HG03469 (cell line): ENCODE results near the gene C1orf185.
"Not testable (repeated sequence)": the region's sequence is repeated elsewhere in the genome, so short reads cannot be mapped to it uniquely, and the experiment has no call there.

Experiments used
- ATAC-seq: cut with Tn5 transposase; IDR thresholded peaks from one replicate; pipeline ENCODE4 v1.9.1; 2021; ENCODE audit warnings: mild to moderate bottlenecking, moderate library complexity, moderate number of reproducible peaks; ENCODE audit not compliant: unreplicated experiment

C1orf185 gene

GRCh38 chr1:51101976-51102375, at the start of gene C1orf185:
Gene C1orf185, plus strand, starts transcription at chr1:51102228. Its CDS starts 6 bp downstream, at chr1:51102234.
- ATAC-seq: no peak

- no peak for ATAC-seq
Observed at GRCh38 chr1:51058858-51059257, 43.2 kb upstream of the C1orf185 start.

GRCh38 chr1:51061231-51061918, 40.7 kb upstream of the C1orf185 start:
- ATAC-seq: no peak

- no peak for ATAC-seq
Observed at GRCh38 chr1:51063121-51063520, 38.9 kb upstream of the C1orf185 start.

GRCh38 chr1:51070011-51070410, 32.0 kb upstream of the C1orf185 start:
- no peak for ATAC-seq

GRCh38 chr1:51070640-51071039, 31.4 kb upstream of the C1orf185 start:
- ATAC-seq: no peak

GRCh38 chr1:51071291-51072042, 30.6 kb upstream of the C1orf185 start:
- no peak for ATAC-seq

- no peak for ATAC-seq
Observed at GRCh38 chr1:51072043-51072439, 30.0 kb upstream of the C1orf185 start.

- ATAC-seq: no peak
Observed at GRCh38 chr1:51072651-51073050, 29.4 kb upstream of the C1orf185 start.

- ATAC-seq: no peak
Observed at GRCh38 chr1:51073456-51073855, 28.6 kb upstream of the C1orf185 start.

GRCh38 chr1:51086496-51087271, 15.3 kb upstream of the C1orf185 start:
- no peak for ATAC-seq

- ATAC-seq: no peak
Observed at GRCh38 chr1:51088474-51088873, 13.6 kb upstream of the C1orf185 start.

- ATAC-seq: no peak
Observed at GRCh38 chr1:51093581-51093980, 8.4 kb upstream of the C1orf185 start.

GRCh38 chr1:51097171-51097570, 4.9 kb upstream of the C1orf185 start:
- ATAC-seq: no peak

- ATAC-seq: no peak
Observed at GRCh38 chr1:51100264-51100880, 1.7 kb upstream of the C1orf185 start.

- ATAC-seq: no peak
Observed at GRCh38 chr1:51114137-51114536, 12.1 kb downstream of the C1orf185 start.

- ATAC-seq: no peak
Observed at GRCh38 chr1:51115714-51116404, 13.8 kb downstream of the C1orf185 start.

GRCh38 chr1:51119331-51119730, 17.3 kb downstream of the C1orf185 start:
- no peak for ATAC-seq

GRCh38 chr1:51120629-51121028, 18.6 kb downstream of the C1orf185 start:
- ATAC-seq: no peak

GRCh38 chr1:51127152-51127551, 25.1 kb downstream of the C1orf185 start:
- not testable (repeated sequence) for ATAC-seq

- ATAC-seq: no peak
Observed at GRCh38 chr1:51131185-51131584, 29.2 kb downstream of the C1orf185 start.
